OCI-LY1 (cell line): ENCODE data around the gene SKA2.

Source experiments
- EZH2 ChIP-seq: fragments of 200-600 bp; sonication (generic), shearing (Covaris generic); IDR thresholded peaks from 2 replicates; pipeline ENCODE4 v1.8.0; 2017; ENCODE audit warnings: borderline replicate concordance, mixed run types, mild to moderate bottlenecking, antibody characterized with exemption, low read length, moderate library complexity, mixed read lengths
- TF ChIP-seq, protein P1 (sequence below): fragments of 200-600 bp; sonication (generic), shearing (Covaris generic); IDR thresholded peaks from 2 replicates; pipeline ENCODE4 v1.5.1; 2017; ENCODE audit warnings: mild to moderate bottlenecking, antibody characterized with exemption, low read length, moderate library complexity, mixed read lengths

- TF ChIP-seq EZH2, result no peak
- TF ChIP-seq, protein P1, sequence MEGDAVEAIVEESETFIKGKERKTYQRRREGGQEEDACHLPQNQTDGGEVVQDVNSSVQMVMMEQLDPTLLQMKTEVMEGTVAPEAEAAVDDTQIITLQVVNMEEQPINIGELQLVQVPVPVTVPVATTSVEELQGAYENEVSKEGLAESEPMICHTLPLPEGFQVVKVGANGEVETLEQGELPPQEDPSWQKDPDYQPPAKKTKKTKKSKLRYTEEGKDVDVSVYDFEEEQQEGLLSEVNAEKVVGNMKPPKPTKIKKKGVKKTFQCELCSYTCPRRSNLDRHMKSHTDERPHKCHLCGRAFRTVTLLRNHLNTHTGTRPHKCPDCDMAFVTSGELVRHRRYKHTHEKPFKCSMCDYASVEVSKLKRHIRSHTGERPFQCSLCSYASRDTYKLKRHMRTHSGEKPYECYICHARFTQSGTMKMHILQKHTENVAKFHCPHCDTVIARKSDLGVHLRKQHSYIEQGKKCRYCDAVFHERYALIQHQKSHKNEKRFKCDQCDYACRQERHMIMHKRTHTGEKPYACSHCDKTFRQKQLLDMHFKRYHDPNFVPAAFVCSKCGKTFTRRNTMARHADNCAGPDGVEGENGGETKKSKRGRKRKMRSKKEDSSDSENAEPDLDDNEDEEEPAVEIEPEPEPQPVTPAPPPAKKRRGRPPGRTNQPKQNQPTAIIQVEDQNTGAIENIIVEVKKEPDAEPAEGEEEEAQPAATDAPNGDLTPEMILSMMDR, result no peak
Observed at GRCh38 chr17:59172436-59173004, 17.5 kb upstream of the SKA2 start.
